GM21825 (cell line): ENCODE data around the gene NCAPD3.

Experiments
- ATAC-seq: cut with Tn5 transposase; IDR thresholded peaks from one replicate; pipeline ENCODE4 v1.9.1; 2021; ENCODE audit warnings: mild to moderate bottlenecking, moderate library complexity; ENCODE audit not compliant: unreplicated experiment

NCAPD3 gene

GRCh38 chr11:134254433-134255183 is 30.8 kb upstream of the NCAPD3 start:
- ATAC-seq: no peak

- ATAC-seq: peak; percentile 99
Observed at GRCh38 chr11:134253188-134253993, 29.6 kb upstream of the NCAPD3 start, which contains the start of the genes ACAD8 and THYN1. TSS of gene ACAD8 (plus strand) at chr11:134253568. CDS start at chr11:134253601, 33 bp downstream. TSS of gene THYN1 (minus strand) at chr11:134253352. CDS start at chr11:134252882, 470 bp downstream.

DNA sequence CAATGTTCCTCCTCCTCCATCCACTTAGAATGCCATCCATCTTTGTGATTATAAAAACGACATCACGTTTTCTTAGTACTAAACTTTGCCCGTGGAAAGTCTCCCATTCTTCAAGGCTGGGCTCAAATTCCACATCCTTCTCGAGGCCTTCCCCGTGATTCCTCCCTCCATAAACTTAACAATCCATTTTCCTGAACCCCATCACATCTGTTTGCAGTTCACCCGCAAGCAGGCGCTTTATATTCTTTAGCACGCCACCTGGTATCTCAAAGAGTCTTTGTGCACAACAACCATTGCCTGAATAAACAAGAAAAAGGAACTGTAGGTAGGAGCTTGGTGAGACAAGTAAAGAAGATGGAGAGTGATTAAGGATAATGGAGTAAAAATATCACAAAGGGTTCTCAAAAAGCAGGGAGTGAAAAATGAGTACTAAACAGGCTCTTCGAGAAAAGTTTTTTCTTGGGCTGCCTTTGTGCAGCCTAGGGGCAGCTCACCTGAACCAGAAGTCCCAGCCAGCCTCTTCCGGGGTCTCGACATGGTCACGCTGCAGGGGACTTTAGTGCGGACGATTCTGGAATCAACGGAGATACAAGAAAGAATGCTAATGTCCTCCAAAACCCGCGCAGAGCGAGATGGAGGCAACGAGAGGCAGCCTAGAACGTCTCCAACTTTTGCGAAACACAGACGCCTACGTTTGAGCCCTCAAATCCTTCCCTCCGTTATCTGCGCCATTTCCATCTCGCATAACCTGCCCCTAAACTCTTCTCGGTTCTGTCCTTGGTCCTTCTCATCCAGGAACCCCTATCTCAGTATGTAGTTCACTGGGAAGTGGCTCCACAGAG is 28.8 kb upstream of the NCAPD3 start:
- peak; percentile 25 for ATAC-seq

DNA sequence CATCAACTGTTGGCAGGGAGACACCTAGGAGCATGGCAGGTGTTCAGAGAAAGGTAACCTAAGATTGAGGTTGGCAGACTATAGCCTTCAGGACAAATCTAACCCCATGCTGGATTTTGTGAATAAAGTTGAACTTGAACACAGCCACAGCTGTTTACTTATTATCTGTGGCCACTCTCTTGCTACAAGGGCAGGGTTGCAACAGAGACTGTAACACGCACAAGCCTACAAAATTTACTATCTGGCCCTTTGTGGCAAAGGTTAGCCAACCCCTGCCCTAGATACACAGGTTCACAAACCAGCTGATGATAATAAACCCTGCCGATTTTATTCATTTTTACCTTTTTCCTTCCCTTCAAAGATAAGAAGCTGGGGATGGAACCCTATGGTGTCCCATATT is 26.9 kb upstream of the NCAPD3 start:
- no peak for ATAC-seq

DNA sequence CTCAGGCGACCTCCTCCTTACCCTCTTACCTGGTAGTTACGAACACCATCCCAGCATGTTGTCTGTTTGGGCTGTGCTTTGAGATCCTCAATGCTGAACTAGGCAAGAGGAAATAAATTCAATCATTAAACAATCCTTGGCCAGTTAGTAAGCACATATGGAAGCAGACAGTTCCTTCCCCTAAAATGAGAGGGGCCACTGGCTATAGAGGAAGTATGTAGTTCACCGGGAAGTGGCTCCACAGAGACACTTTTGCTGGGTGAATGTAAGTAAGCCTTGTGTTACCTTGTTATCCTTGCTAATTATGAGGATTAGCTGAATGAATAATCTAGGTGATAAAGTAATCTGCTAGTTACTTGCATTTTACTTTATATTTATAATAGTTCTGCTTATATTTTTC is 26.5 kb upstream of the NCAPD3 start:
- no peak for ATAC-seq

DNA sequence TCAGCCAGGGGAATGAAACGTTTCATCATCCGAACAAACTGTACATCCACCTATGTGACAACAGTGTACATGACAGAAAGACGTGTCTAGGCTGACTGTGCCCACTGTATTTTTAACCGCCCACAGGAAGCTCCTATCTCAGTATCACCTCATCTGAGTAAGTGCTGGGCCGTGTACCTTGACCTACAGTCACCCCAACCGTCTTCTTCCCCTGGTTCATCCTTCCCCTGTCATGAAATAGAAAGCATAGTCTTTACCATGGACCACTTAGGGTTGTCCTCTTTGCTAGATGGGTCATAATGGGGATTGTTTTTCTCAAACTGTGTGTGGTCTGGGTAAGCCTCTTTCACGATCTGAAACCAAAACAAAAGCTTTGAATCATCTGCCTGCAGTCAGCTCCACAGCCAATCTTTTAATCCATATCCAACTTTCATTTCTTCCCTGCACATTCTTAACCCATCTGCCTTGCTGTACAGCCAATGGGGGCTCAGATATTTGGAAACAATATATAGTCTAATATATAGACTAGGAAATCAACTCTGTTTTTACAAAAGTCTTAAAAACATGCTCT is 25.2 kb upstream of the NCAPD3 start:
- no peak for ATAC-seq

GRCh38 chr11:134246678-134247077 is 22.9 kb upstream of the NCAPD3 start:
- ATAC-seq: no peak

DNA sequence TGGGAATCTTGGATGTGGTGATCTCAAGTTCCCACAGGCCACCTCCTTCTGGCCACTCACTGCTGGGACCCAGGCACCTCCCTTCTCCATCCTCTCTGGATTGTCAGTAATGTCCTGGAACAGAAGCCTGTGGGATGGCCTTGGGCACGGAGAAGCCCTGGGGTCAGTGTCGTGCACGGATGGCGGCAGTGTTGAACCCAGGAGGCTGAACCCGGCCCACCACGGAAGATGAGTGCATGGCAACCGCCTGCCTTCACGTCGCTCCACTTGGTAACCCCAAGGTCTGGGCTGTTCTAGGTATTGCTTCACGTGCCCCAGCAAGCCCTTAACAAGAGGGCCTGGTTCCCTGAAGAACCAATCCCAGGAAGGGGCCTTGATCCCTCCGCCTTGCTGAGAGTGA is 22.3 kb upstream of the NCAPD3 start:
- no peak for ATAC-seq

- no peak for ATAC-seq
Observed at GRCh38 chr11:134245434-134245833, 21.7 kb upstream of the NCAPD3 start.

GRCh38 chr11:134244593-134244992 is 20.8 kb upstream of the NCAPD3 start:
- peak; percentile 71 for ATAC-seq

GRCh38 chr11:134243913-134244312 is 20.1 kb upstream of the NCAPD3 start:
- ATAC-seq: no peak

GRCh38 chr11:134242376-134242775 is 18.6 kb upstream of the NCAPD3 start:
- ATAC-seq: no peak

- ATAC-seq: no peak
Observed at GRCh38 chr11:134240592-134240991, 16.8 kb upstream of the NCAPD3 start.

- no peak for ATAC-seq
Observed at GRCh38 chr11:134238956-134239355, 15.2 kb upstream of the NCAPD3 start.

- no peak for ATAC-seq
Observed at GRCh38 chr11:134237557-134237922, 13.8 kb upstream of the NCAPD3 start.

DNA sequence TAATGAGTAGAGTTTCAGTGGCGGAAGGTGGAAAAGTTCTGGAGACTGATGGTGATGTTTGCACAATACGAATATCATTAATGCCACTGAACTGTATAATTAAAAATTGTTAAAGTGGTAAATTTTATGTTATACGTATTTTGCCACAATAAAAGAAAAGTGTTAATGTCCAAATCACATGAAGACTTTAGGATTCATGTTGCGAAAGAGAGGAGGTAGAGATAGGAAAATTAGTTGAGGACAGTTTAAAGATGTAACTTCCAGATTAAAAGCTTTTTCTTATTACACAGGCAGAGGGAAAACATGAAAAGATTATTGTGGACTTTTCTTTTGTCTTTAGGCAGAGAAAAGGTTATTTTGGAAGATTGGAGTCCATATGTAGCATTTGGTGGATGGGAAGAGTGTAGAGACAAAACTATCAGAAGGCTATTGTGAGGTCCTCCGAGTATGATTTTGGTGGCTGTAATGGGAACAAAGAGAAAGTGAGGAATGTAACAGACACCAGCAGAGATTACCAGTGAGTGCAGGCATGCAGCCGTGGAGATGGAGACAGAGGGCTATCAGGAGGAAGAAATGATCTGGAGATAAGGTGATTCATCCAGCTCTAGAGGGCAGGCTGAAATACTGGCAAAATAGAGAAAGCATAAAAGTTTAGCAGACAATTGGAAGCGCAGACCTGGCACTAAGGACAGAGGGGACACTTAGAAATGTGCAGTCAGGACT is 13.2 kb upstream of the NCAPD3 start:
- no peak for ATAC-seq

- ATAC-seq: no peak
Observed at GRCh38 chr11:134235399-134235798, 11.6 kb upstream of the NCAPD3 start.

DNA sequence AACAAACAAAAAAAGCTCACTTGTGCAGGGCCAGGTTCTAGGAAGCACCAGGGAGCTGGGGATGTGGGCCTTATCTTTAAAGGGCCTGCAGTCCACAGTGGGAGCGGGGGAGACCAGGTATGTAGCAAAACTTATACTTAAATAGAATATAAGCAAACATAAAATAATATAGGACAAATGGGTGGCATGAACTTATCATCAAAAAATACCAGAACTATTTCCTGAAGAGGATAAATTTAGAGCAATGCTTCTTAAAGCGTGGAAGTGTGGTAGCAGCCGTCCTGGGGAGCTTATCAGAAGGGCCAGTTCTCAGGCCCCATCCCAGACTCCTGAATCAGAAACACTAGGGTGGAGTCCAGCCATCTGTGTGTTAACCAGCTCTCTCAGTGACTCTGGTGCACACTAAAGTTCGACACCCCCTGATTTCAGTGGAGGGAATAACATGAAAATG is 10.0 kb upstream of the NCAPD3 start:
- ATAC-seq: no peak

GRCh38 chr11:134231958-134232659 is 8.3 kb upstream of the NCAPD3 start:
- ATAC-seq: peak; percentile 35
